ENCODE data around the gene GLP1R. TPM values are rescaled to one million over a fixed set of nuclear protein-coding genes. Genes with fewer than 3 reads are reported as not detected.

The GLP1R gene
- total RNA-seq, 1 experiment from 2014 or later: not detected

- Histone ChIP-seq H3K27me3 (ENCODE audit: insufficient read depth, low read length) (peaks cover 24% of the 10 kb centered on the region), H3K79me2 (ENCODE audit: insufficient read depth, low read length) (no peaks in the 10 kb centered on the region), H3K36me3 (ENCODE audit: control insufficient read depth in 1 of 2, insufficient read depth in 2 of 2, low read length in 2 of 2) (no peaks in the 10 kb centered on the region), H3K4me2 (ENCODE audit: low read length) (no peak overlapping the region), H3K9me2 (ENCODE audit: insufficient read depth) (no peaks in the 10 kb centered on the region), H2AFZ (ENCODE audit: low read depth, low read length, poor library complexity, severe bottlenecking) (no peak overlapping the region), H4K20me1 (ENCODE audit: insufficient read depth) (no peaks in the 10 kb centered on the region), H3K9me3 (ENCODE audit: control insufficient read depth in 1 of 2, insufficient read depth in 1 of 2, low read depth in 1 of 2, low read length in 2 of 2) (no peaks in the 10 kb centered on the region), H3K9ac (ENCODE audit: low read length) (no peak overlapping the region), H3K27ac (ENCODE audit: low read depth, low read length) (no peak overlapping the region), H3K4me3 (replicated peaks in 1 of 2; ENCODE audit: low read depth in 1 of 2, low read length in 2 of 2) (no peak overlapping the region), H3K4me1 (ENCODE audit: control insufficient read depth in 1 of 2, insufficient read depth in 2 of 2, low read length in 2 of 2) (no peaks in the 10 kb centered on the region)
- POLR2A ChIA-PET: no interaction called here
- RAD21 ChIA-PET (ENCODE audit: low non-redundant PET in 1 of 2, low total read pairs in 2 of 2, uncharacterized antibody in 2 of 2, unreplicated experiment in 2 of 2): no interaction called here
- BruUV-seq (replicated peaks): no TSS peak
- CTCF ChIA-PET: no interaction called here
- no peak for ATAC-seq
- TF ChIP-seq CBX3 (IDR thresholded peaks at IDR 0.05; ENCODE audit: low read depth): no peak
- no peak for TF ChIP-seq POLR2A (IDR thresholded peaks at IDR 0.05; ENCODE audit: borderline replicate concordance, extremely low read depth, insufficient read depth, insufficient read length)
- TF ChIP-seq RAD21 (IDR thresholded peaks at IDR 0.05; ENCODE audit: low read depth): no peak
- no peak for TF ChIP-seq REST (IDR thresholded peaks at IDR 0.05; ENCODE audit: low read depth)
- no peak for TF ChIP-seq FOSL1 (IDR thresholded peaks at IDR 0.05; ENCODE audit: low read depth)
- TF ChIP-seq TCF7L2 (IDR thresholded peaks at IDR 0.05; ENCODE audit: borderline replicate concordance, extremely low read depth, insufficient read depth, insufficient read length): no peak
- TF ChIP-seq SRF (IDR thresholded peaks at IDR 0.05; ENCODE audit: low read depth): no peak
- TF ChIP-seq ELF1 (IDR thresholded peaks at IDR 0.05; ENCODE audit: borderline replicate concordance, low read depth): no peak
- TF ChIP-seq EGR1 (IDR thresholded peaks at IDR 0.05; ENCODE audit: low read depth): no peak
- TF ChIP-seq ZFX (IDR thresholded peaks at IDR 0.05): no peak
- TF ChIP-seq ZBTB33 (IDR thresholded peaks at IDR 0.05; ENCODE audit: extremely low read depth, insufficient replicate concordance, low read length): no peak
- no peak for TF ChIP-seq EZH2phosphoT487 (IDR thresholded peaks at IDR 0.05; ENCODE audit: borderline replicate concordance)
- no peak for TF ChIP-seq POLR2AphosphoS5 (IDR thresholded peaks at IDR 0.05; ENCODE audit: low read depth, low read length)
- no peak for TF ChIP-seq YY1 (IDR thresholded peaks at IDR 0.05; ENCODE audit: extremely low read depth, insufficient replicate concordance, low read depth, low read length)
- no peak for TF ChIP-seq SIN3A (IDR thresholded peaks at IDR 0.05; ENCODE audit: low read depth)
- TF ChIP-seq JUND (IDR thresholded peaks at IDR 0.05): no peak
- TF ChIP-seq ZNF274 (IDR thresholded peaks at IDR 0.05; ENCODE audit: low read depth, low read length): no peak
- TF ChIP-seq CTCF (IDR thresholded peaks at IDR 0.05 in 2 of 3, conservative IDR thresholded peaks at IDR 0.05 in 1 of 3; ENCODE audit: borderline replicate concordance in 1 of 3, insufficient read depth in 1 of 3, low read depth in 2 of 3, low read length in 2 of 3): no peak
- no peak for TF ChIP-seq SP1 (IDR thresholded peaks at IDR 0.05; ENCODE audit: low read depth)
- no peak for DNase-seq (ENCODE audit: low read depth, low spot score)
- intact Hi-C loops (cut with micrococcal nuclease): no loop called here
Observed at GRCh38 chr6:39051399-39052122, 3.0 kb downstream of the GLP1R start.
